Measurements from ENCODE around the gene SERF1B. TPM values are rescaled to one million over a fixed set of nuclear protein-coding genes. Genes with fewer than 3 reads are reported as not detected.

The SERF1B gene
- total RNA-seq, 2 experiments from 2014 or later, result 21.4 to 22.2 TPM

Other genes starting within 250 kb of the SERF1B start
- 100 to 1,000 TPM; 125 to 134 TPM for gene SMN2, start 24.4 kb downstream of the SERF1B start, total RNA-seq

All from activated naive CD4-positive, alpha-beta T cell treated with anti-CD3 and anti-CD28 coated beads for 36 hours (primary cell).